Measurements from ENCODE around the gene LRRC74B. TPM values are rescaled to one million over a fixed set of nuclear protein-coding genes. Genes with fewer than 3 reads are reported as not detected.

Gene LRRC74B
- total and polyA plus RNA-seq, 5 donors: not detected

DNA sequence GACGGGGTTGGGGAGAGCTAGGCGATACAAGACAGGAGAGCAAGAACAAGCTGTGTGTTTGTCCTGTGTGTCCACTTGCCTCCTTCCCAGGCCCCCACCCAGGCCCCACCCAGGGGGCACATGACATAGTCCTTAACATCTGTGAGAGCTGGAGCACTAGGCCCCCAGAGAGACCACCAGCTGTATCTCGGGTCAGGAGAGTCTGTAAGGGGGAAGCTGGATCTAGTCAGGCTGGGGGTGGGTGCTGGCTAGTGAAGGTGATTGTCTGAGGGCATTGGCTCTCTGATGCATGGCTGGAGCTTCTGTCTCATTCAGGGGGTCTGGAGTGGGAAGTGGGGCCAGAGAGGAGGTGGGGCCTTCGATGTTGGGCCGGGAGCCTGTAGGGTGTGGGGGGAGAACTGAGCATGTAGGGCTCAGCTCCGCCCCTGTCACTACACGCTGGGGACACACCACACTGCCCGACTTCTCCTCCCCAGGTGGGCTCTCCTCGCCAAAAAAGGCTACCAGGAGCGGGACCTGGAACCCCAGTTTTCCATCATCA, 30.2 kb upstream of the LRRC74B start:
- H3K4me3 ChIP-seq (ENCODE audit: low read length): no peak overlapping the region
- H3K9me3 ChIP-seq (ENCODE audit: control insufficient read depth, low read length): no peaks in the 10 kb centered on the region
- peaks cover 10% of the 10 kb centered on the region for H3K4me1 ChIP-seq (ENCODE audit: control insufficient read depth, insufficient read depth, low read length)
- 57% methylated on average over 10 of the region's 10 CpGs for WGBS
- intact Hi-C loops (cut with DNase I): loop anchor here in 1 of 4 donors (10.0 kb wide), 1 partner anchor 131 kb away; no protein-coding TSS in a partner anchor
- H3K27me3 ChIP-seq (ENCODE audit: control insufficient read depth, insufficient read depth): no peaks in the 10 kb centered on the region
- ATAC-seq: no peak
- peak overlapping the region; percentile 6 for H3K27ac ChIP-seq (ENCODE audit: low read length)
- DNase-seq: peak in 2 of 3 donors; percentile 50 to 66

DNA sequence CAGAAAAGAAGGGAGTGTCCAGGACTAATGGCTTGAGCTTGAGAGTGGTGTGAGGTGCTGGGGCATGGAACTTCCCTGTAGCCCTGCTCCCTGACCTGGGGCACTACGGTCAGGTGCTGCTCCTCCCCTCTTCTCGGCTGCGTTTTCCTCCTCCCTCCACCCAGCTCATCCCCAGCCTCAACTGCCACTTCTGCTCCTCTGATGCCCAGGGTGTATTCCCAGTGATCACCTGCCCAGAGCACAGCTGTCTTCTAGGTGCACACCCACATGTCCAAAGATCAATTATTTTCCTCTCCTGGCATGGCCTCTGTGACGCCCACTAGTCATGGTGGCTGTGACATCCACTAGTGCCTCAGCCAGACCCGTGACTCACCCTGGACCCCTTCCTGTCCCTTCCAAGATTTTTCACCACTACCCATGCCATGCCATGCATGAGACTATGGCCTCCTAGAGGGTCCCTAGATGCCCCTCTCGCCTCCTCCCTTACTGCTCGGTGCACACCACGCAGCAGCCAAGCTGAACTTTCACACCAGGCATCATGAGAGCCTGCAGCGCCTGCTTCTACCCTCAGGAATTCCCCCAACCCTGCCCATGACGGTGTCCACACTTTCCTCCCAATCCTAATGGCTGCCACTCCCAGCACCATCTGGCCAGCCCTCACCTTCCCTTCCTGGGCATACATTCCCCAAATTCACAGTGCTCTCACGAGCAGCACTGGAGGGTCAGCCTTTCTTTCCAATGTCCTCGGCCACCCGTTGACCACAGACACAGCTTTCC, 28.9 kb upstream of the LRRC74B start:
- intact Hi-C loops (cut with DNase I): loop anchor here in 1 of 4 donors (10.0 kb wide), 1 partner anchor 132 kb away; no protein-coding TSS in a partner anchor
- Histone ChIP-seq H3K27me3 (ENCODE audit: control insufficient read depth, insufficient read depth) (no peaks in the 10 kb centered on the region), H3K4me1 (ENCODE audit: control insufficient read depth, insufficient read depth, low read length) (peaks cover 10% of the 10 kb centered on the region), H3K4me3 (ENCODE audit: low read length) (no peak overlapping the region), H3K27ac (ENCODE audit: low read length) (no peak overlapping the region), H3K9me3 (ENCODE audit: control insufficient read depth, low read length) (no peaks in the 10 kb centered on the region)
- ATAC-seq (no peak), DNase-seq (peak in 1 of 3 donors; percentile 33)
- 87% methylated on average over 13 of the region's 13 CpGs for WGBS

DNA sequence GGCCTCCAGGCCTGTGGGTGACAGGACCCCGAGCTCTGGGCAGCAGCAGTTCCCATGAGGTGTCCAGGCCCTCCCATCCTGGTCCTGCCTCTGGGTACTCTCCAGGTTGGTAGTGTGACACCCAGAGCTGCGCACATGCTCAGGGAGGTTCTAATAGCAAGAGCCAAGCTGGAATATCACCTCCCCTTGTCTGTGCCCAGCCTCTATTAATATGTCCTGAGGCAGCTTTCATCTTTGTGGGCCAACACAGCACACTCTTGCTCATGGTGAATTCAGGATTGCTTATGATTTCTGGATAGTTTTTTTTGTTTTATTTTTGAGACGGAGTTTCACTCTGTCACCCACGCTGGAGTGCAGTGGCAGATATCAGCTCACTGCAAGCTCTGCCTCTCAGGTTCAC, 27.4 kb upstream of the LRRC74B start:
- no peak for ATAC-seq
- WGBS: 92% methylated on average over 4 of the region's 4 CpGs
- Histone ChIP-seq H3K27me3 (ENCODE audit: control insufficient read depth, insufficient read depth) (no peaks in the 10 kb centered on the region), H3K27ac (ENCODE audit: low read length) (no peak overlapping the region), H3K9me3 (ENCODE audit: control insufficient read depth, low read length) (no peaks in the 10 kb centered on the region), H3K4me3 (ENCODE audit: low read length) (no peak overlapping the region), H3K4me1 (ENCODE audit: control insufficient read depth, insufficient read depth, low read length) (peaks cover 10% of the 10 kb centered on the region)
- intact Hi-C loops (cut with DNase I): loop anchor here in 1 of 4 donors (10.0 kb wide), 1 partner anchor 134 kb away; no protein-coding TSS in a partner anchor
- DNase-seq: no peak

DNA sequence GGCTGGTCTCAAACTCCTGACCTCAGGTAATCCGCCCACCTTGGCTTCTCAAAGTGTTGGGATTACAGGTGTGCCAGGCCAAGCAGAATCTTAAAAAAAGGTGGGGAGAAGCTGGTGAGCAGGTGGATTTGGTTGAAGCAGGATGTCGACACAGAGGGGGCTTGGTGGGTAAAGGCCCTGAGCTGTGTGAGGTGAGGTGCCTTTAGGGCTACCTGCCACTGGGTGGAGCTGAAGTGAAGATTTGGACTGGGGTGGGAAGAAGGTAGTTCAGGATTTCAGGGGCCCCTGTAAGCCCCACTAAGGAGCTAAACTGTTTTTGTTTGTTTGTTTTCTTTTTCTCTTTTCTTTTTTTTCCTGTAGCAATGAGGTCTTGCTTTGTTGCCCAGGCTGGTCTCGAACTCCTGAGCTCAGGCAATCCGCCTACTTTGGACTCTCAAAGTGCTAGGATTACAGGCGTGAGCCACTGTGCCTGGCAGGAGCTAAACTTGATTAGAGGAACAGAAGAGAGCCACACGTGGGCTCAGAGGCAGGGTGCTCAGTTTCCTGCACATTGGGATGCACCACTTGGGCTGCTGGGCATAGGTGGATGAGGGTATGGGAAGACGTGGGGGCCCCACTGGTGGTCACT, 24.8 kb upstream of the LRRC74B start:
- DNase-seq: peak in 1 of 3 donors; percentile 15
- no peak overlapping the region for H3K4me3 ChIP-seq (ENCODE audit: low read length)
- intact Hi-C loops (cut with DNase I): loop anchor here in 1 of 4 donors (1.0 kb wide), 1 partner anchor 8 kb away; no protein-coding TSS in a partner anchor
- no peak overlapping the region for H3K27ac ChIP-seq (ENCODE audit: low read length)
- no peaks in the 10 kb centered on the region for H3K4me1 ChIP-seq (ENCODE audit: control insufficient read depth, insufficient read depth, low read length)
- H3K27me3 ChIP-seq (ENCODE audit: control insufficient read depth, insufficient read depth): no peaks in the 10 kb centered on the region
- no peak for ATAC-seq
- 62% methylated on average over 7 of the region's 7 CpGs for WGBS
- H3K9me3 ChIP-seq (ENCODE audit: control insufficient read depth, low read length): no peaks in the 10 kb centered on the region

DNA sequence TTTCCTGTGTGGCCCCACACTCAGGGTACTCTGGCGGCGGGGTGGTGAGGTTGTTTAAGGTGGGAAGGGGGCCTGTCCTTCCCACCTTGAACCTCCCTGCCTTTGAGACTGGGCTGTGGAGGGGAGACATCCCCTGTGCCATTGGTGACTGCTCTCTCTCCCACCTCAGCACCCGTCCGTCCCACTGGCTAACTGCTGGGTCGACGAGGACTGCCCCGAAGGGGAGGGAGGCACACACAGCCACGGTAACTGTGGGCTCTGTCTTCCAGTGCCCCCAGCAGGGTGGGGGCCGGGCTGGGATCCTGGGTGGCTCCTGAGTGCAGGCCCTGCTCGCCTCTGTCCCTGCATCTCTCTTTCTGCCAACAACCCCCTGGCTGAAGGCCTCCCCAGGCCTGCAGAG, 23.2 kb upstream of the LRRC74B start:
- intact Hi-C loops (cut with DNase I): no loop called here
- no peaks in the 10 kb centered on the region for H3K9me3 ChIP-seq (ENCODE audit: control insufficient read depth, low read length)
- ATAC-seq (no peak), DNase-seq (peak in 1 of 3 donors; percentile 12)
- 66% methylated on average over 10 of the region's 10 CpGs for WGBS
- no peak overlapping the region for H3K27ac ChIP-seq (ENCODE audit: low read length)
- no peaks in the 10 kb centered on the region for H3K27me3 ChIP-seq (ENCODE audit: control insufficient read depth, insufficient read depth)
- H3K4me1 ChIP-seq (ENCODE audit: control insufficient read depth, insufficient read depth, low read length): no peaks in the 10 kb centered on the region
- H3K4me3 ChIP-seq (ENCODE audit: low read length): no peak overlapping the region

DNA sequence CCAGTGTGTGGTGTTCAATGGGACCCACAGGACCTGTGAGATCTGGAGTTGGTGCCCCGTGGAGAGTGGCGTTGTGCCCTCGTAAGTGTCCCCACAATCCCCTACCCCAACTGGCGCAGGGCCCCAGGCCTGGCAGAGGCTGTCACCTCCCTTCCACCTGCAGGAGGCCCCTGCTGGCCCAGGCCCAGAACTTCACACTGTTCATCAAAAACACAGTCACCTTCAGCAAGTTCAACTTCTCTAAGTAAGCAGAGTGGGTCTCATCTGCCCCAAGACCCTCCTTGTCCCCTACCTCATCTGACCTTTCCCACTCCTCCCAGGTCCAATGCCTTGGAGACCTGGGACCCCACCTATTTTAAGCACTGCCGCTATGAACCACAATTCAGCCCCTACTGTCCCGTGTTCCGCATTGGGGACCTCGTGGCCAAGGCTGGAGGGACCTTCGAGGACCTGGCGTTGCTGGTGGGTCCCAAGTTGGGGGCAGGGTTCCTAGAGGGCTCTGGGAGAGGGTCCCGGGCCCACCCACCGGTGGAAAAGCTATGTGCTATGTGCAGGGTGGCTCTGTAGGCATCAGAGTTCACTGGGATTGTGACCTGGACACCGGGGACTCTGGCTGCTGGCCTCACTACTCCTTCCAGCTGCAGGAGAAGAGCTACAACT, 22.7 kb upstream of the LRRC74B start:
- H3K9me3 ChIP-seq (ENCODE audit: control insufficient read depth, low read length): no peaks in the 10 kb centered on the region
- intact Hi-C loops (cut with DNase I): no loop called here
- no peaks in the 10 kb centered on the region for H3K27me3 ChIP-seq (ENCODE audit: control insufficient read depth, insufficient read depth)
- no peaks in the 10 kb centered on the region for H3K4me1 ChIP-seq (ENCODE audit: control insufficient read depth, insufficient read depth, low read length)
- peak in 1 of 3 donors; percentile 38 for DNase-seq
- H3K4me3 ChIP-seq (ENCODE audit: low read length): no peak overlapping the region
- WGBS: 83% methylated on average over 13 of the region's 13 CpGs
- H3K27ac ChIP-seq (ENCODE audit: low read length): no peak overlapping the region
- no peak for ATAC-seq

DNA sequence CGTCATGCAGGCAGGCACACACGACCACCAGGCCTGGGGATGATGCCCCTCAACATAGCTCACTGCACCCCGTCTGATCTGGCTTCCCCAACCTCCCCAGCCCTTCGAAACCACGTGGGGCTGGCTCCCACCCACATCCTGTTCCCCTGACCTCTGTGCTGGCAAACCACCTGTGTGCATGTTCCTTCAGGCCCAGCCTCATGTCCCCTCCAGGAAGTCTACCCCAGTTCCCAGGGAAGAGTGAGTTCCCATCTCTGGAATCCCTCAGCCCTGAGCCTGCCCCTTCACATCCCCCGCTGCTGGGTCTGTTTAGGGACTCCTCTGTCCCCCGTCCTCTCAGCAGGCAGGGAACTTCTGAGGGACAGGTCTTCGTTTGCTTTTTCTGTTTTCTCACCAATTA, 20.5 kb upstream of the LRRC74B start:
- Histone ChIP-seq H3K27ac (ENCODE audit: low read length) (no peak overlapping the region), H3K4me1 (ENCODE audit: control insufficient read depth, insufficient read depth, low read length) (no peaks in the 10 kb centered on the region), H3K4me3 (ENCODE audit: low read length) (no peak overlapping the region), H3K27me3 (ENCODE audit: control insufficient read depth, insufficient read depth) (no peaks in the 10 kb centered on the region), H3K9me3 (ENCODE audit: control insufficient read depth, low read length) (no peaks in the 10 kb centered on the region)
- ATAC-seq (no peak), DNase-seq (peak in 1 of 3 donors; percentile 31)
- 71% methylated on average over 8 of the region's 8 CpGs for WGBS
- intact Hi-C loops (cut with DNase I): no loop called here

DNA sequence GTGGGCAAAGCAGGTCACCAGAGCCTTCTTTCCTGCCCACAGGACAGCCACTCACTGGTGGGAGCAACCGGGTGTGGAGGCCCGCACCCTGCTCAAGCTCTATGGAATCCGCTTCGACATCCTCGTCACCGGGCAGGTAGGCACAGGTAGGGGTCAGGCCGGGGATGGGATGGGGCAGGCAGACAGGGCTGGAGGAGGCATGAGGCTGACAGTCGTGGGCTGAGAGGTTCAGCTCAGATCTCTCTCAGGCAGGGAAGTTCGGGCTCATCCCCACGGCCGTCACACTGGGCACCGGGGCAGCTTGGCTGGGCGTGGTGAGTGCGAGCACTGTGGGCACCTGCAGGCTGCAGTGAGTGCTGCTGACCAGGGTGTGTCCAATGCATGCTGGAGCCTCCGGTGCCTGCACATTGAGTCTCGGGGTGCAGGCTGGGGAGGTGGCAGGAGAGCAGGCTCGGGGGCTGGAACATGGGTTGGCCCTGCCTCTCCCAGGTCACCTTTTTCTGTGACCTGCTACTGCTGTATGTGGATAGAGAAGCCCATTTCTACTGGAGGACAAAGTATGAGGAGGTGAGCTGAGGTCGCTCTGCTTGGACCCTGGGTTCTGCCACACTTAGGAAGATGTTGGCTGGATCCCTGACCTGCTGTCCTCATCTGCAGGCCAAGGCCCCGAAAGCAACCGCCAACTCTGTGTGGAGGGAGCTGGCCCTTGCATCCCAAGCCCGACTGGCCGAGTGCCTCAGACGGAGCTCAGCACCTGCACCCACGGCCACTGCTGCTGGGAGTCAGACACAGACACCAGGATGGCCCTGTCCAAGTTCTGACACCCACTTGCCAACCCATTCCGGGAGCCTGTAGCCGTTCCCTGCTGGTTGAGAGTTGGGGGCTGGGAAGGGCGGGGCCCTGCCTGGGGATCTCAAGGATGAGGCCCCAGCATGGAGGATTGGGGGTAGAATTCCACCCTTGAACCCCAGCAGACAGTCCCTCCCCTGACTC, 19.7 kb upstream of the LRRC74B start:
- H3K4me3 ChIP-seq (ENCODE audit: low read length): no peak overlapping the region
- no peak overlapping the region for H3K27ac ChIP-seq (ENCODE audit: low read length)
- no peak for ATAC-seq
- DNase-seq: peak in 1 of 3 donors; percentile 44
- 85% methylated on average over 27 of the region's 27 CpGs for WGBS
- H3K27me3 ChIP-seq (ENCODE audit: control insufficient read depth, insufficient read depth): no peaks in the 10 kb centered on the region
- H3K4me1 ChIP-seq (ENCODE audit: control insufficient read depth, insufficient read depth, low read length): no peaks in the 10 kb centered on the region
- H3K9me3 ChIP-seq (ENCODE audit: control insufficient read depth, low read length): no peaks in the 10 kb centered on the region
- intact Hi-C loops (cut with DNase I): no loop called here

DNA sequence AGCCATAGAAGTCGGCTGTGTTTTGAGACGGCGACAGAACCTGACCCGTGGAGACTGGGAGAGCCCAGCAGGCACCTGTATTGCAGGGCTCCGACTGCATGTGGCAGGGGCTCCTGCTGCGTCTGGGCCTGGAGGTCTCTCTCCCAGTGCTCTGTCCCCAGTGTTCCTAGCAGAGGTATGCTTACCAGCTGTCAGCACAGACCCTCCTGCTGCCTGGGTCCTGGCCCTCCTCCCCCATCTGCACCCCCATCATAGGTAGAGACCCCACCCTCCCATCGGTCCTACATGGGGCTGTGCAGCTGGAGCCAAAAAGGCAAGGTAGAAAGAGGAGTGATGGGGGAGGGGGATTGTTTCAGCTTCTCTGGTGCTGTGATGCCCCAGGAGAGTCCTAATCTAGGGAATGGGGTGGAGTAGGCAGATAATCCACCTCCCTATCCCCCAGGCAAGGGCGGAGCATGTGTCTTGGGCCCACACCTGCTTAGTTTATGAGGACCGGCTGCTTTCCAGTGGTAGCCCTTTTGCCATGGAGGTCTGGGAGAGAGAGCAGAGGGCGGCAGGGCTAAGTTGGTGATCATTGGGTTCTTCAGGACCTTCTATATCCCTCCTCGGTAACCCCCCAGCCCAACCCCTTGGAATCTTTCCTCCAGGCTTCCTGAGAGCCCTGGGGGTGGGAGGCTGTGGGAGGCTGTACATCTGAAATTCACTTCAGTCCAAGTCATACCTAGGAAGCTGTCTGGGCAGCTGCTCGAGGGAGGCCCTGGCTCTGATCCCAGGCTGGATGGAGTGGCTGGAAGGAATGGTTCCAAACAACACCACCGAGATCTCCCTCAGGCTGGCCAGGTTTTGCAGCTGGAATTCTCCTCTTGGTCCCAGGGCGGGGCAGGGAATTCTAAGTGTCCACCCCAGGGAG, 18.7 kb upstream of the LRRC74B start:
- WGBS: 66% methylated on average over 14 of the region's 14 CpGs
- H3K27me3 ChIP-seq (ENCODE audit: control insufficient read depth, insufficient read depth): no peaks in the 10 kb centered on the region
- H3K4me1 ChIP-seq (ENCODE audit: control insufficient read depth, insufficient read depth, low read length): no peaks in the 10 kb centered on the region
- intact Hi-C loops (cut with DNase I): no loop called here
- no peak for ATAC-seq
- no peak overlapping the region for H3K27ac ChIP-seq (ENCODE audit: low read length)
- H3K4me3 ChIP-seq (ENCODE audit: low read length): no peak overlapping the region
- H3K9me3 ChIP-seq (ENCODE audit: control insufficient read depth, low read length): no peaks in the 10 kb centered on the region
- DNase-seq: peak in 2 of 3 donors; percentile 72 to 85

Measured in right cardiac atrium (tissue), 5 donors.